ENCODE results near the gene NRIP1.
A peak's percentile ranks its signal among the peaks of the same experiment; 100 is the strongest.

NRIP1 gene

DNA sequence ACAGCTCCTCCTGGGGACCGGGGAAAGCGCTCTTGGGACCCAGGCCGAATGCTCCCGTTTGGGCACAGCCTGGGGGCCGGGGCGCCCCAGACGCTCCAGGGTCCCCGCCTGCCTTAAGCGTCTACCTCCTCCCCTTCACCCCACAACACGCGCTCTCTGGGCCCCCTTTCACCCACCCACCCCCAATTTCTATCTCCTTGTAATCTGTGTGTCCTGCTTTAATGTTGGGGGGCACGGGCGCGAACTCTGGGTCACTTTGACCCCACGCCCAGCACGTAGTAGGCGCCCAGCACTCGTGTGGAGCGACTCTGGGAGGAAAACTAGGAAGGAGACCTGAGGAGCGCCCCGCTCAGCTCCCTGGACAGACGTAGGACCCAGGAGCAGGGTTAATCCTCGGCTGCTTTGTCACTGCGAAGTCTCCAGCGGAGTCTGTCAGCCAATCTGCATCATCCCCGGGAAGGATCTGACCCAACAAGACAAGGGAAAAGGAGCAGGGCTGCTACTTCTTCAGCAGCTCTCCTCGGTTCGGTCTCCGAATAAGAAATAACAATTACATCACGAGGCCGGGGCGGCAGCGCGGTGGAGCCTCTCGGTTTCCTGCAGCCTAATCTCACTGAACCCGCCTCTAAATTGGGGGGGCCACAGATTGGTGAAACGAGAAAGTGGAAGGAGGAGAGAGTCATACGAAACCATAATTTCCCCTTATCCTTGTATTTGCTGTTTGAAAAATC lies 757 bp upstream of the NRIP1 start:
- peak; percentile 84 to 93 for DNase-seq

DNA sequence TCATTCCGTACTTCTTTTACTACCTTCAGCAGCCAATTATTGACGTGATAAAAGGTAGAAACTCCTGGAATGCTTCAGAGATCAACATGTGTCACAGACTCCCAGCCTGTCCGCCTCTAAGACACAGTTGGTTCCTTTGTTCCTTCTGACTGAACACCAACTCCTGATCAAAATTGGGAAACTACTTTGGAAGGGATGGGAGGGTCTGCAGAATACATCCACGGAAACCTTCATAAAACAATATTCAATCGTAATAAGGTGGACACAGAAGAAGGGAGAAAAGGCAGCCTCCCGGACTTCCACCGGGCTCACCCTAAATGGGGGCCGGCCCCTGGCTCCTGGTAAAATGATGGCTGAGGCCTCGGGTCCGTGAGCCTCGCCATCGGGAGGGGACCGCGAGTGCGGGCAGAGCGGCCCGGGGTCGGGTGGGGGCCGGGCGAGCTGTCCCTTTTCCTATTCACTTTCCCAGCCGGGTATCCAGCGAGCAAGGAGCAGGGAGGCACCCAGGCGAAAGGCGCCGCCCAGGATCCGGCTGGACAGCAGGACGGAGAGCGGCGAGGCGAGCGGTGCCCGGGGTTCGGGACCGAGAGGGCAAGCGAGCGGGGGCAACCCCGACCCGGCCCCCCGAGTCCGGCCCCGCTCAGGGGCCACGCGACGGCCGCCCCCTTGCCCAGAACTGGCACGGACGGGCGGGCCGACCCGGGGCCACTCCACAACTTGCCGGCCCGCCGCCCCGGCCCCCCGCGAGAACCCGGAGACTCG lies 805 bp downstream of the NRIP1 start:
- peak; percentile 55 to 59 for DNase-seq

DNA sequence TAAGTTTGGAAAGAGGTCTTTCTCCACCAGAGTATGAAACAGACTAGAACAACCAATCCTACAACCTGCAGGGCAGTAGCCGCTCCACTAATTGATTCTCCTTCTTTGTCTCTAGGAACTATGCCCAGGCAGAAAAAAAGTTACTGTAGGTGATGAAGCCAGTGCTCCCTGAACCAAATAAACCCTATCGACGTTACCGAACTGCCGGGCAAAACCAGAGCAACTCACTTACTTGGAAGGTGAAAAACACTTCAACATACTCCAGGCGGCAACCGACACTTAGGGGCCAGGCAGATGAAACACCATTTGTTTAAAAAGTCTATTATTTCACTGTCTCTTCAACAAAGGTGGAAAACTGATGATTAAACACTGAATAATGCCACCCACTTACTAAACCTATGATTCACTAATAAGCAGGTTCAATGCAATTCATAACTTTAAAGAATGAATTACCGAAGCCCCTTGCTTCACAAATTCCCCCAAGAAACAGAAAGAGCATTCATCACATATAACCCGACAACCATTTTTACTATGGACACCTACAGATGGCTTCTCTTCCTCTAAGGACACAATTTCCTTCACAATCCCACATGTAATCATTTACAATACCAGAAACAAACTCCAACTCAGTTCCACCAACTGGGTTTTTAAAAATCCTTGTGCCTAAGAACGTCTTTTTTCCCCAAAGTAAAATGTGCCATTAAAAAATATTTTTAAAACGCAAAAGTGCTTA lies 1.6 kb downstream of the NRIP1 start:
- DNase-seq, result peak in 1 of 2 experiments; percentile 52

DNA sequence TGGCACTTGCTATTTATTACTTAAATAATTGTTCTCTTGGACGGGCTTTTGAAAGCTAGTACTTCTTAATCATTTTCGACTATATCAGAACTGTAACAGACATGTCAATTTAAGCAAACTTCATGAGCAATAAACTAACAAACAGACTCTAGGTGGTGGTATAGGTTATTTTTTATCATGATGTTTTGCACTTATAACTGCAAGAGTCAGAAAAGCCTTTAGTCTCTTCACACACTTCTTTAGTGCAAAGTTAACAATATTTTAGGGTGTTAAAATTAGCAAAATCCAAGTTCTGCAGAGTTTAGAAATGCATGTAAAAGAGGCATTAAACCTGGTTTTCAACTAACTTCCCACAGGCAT lies 2.2 kb downstream of the NRIP1 start:
- peak in 1 of 2 experiments; percentile 54 for DNase-seq

DNA sequence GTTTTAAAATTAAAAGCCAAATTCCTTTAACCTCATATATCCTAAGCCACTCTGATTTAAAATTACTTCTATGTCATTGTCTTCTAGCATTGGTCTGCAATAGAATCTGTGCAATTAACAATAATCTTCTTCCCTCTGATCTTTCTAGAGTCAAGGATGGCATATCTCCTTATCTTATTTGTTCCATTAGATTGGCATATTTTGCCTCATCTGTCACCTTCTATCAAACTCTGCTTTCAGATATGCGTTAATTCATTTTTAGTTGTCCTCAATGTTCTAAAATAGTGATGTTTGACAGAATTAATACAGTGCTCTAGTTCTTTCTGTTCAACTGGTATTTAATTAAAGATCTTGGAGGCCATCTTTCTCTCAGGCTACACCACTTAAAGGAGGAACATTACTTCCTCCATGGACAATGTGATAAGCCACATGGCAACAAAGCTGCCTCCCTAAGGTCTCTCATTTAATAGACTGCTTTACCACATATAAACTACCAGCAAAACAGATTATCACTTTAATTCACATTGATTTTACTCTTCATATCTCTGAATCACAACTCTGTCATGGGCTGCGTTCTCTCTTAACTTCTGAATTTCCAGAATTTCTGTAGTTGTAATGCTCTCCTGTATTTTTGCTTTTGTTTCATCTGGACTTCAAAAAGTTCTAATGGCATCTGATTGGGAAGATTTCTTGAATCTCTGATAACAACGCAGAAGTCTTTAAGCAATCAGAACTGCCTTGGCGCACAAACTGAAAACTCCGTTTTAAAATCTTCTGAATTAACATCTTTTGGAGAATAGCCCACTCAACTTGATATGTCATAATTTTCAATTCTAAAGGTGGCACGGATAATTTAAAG lies 2.8 kb downstream of the NRIP1 start:
- DNase-seq, result no peak

DNA sequence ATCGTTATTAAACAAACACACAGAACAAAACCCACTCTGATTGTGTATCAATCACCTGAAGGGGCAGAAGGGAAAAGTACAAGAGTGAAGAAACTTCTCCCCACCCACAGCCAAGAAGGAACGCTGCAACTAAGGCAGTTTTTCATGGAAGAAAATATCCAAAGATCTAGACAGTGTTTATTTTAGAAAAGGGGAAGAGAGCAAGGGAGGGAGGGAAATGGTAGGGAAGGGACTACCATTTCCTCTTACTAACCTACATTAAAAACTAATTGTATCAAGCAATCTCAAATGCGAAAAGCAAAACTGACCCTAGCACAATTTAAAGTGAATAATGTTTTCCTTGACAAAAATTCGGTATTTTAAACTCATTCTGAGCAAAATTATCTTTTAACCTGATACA lies 3.5 kb downstream of the NRIP1 start:
- DNase-seq, result no peak

DNA sequence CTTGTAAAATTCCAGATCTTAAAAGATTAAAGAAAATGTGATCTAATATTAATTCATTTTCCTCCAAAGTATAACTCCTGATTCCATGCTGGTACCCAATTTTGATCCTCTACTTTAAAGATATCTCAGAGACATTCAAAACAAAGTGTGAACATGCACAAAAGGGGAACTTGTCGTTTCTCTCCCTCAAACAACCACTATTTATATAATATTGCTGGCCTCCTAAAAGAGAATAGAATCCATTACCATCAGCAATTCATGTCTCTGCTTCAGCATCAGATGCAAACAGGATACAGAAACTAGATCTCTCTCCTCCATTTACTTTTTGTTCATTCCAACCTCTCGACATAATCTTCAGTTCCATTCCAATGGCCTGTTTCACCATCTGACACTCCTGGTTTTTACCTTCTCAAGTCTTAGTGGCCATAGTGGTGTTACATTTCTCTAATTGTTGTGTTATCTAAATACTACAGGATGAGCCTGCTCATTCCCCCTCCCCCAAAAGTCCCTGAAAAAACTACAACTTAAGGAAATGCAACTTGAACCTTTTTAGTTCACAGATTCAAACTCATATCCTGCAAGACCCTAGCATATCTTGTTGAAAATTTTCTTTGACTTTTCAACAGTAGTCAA lies 4.1 kb downstream of the NRIP1 start:
- peak; percentile 25 to 41 for DNase-seq

DNA sequence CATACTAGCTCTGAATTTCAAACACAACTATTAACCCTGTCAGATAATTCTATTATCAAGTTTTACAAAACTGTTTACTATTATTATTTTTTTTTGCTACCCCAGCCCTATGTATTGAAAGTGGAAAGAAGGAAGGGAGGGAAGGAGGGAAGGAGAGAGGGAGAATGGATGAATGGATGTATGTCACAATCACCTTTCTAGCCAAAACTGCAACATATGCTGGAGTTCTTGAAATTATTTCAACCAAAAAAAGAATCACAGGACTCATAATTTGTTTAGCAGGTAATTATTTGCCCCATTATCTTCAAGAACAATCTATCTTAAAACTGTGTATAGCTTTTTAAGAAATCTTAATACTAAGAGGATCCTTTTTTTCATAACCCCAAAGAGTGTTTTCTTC lies 5.4 kb downstream of the NRIP1 start:
- DNase-seq, result no peak

DNA sequence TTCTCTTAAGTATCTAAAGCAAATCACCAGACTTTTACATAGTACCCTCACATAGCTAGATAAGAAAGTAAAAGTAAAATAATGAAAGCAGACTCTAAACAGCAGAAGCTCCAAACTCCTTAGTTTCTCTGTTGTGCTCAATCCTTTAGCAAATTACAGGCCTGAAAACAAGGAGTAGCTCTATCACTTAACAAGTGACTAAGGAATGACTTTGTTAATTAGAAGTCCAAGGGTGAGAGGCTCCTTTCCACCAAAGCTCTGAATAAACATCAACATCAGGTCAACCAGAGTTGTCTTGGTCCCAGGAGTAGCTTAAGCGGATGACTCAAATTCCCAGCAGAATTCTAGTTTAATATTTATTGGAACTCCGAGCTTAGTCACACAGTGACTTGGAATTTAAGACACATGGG lies 5.9 kb downstream of the NRIP1 start:
- no peak for DNase-seq

DNA sequence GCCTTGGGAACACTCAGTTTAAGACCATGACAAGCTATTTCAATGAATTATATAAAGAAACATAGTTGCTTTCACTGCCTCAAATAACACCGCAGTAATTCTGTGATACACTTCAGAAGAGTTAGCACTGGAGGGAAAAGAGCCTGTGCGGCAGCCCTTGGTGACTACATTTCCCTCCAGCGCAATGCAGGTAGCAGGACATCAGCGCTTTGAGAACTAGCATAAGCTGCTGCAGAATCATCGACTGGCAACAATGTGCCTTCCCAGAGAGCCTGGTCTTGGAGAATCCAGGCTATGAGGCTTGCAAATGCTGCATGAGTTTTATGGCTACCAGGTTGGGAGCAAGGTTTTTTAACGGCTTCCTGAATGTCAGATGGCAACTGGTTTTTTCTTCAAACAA lies 7.5 kb downstream of the NRIP1 start:
- DNase-seq, result no peak

DNA sequence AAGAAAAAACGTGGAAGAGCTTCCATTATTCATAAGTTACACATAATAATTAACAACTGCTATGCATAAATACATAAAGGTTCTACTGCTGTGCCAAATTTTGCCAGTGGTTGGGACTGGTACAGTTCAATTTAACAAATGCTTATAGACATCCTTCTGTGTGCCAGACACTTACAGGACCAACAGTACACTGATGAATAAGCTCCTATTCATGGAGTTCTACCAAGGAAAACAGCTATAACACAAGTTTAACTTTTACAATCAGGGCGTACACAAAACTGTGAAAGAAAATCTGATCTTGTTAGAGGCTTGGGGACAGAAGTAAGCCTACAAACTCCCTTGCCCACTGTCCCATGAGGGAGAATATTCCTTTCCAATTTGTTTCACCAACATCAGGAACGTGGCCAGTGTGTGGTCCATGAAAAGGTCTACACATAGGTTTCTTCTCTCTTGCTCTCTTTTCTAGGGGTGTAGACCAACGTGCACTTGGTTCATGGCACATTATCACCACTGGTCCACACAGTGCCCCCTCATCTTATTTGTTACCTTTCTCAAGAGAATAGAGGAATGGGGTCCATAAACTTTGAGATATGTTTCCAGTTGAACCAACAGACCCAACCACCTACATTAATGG lies 10.1 kb downstream of the NRIP1 start:
- no peak for DNase-seq

DNA sequence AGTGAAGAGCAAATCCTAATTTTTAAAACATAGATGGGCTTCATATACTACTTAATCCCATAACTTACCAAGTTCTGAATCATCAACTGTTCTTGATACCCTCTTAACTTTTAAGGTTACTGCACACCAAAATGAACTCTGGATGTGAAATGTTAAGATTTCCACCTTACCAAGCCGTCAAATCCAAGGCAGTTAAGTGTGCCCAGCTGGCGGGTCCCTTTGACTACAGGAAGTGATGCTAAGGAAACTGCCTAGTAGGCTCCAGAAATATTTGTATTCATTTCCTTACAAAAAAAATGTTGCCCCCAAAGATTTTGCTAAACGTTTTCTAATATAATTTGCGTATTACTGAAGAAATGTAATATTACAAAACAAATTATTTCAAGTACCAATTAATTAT lies 10.7 kb downstream of the NRIP1 start:
- no peak for DNase-seq

DNA sequence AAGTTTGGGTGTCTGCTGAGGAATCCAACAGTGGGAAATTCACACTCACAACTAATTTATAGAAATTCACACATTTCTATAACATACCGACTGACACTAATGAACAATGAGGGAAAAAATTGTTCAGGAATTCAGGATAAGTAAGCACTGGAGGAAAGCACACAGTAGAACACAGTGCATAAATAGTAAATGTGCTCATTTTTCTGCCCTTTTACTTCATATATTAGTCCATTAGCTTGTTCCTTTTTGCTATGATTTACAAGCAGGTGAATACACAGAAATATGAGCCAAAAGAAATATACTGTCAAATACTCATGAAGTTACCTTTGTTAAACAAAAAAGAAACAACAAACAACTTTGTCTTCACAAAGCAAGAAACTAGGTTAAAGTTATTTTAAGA lies 11.3 kb downstream of the NRIP1 start:
- no peak for DNase-seq

DNA sequence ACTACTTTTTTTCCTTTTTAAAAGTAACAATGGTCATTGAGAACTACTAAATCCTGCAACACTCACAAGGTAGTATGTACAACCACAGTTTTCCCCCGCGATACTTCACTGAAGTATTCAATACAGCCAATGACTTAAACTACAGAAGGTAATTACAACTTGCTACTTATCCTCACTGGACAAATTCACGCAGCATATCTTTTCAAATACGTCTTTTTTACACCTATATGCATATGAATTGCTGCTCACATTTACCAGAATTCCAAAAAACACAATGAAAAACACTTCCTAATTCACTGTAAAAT lies 12.4 kb downstream of the NRIP1 start:
- DNase-seq, result no peak

DNA sequence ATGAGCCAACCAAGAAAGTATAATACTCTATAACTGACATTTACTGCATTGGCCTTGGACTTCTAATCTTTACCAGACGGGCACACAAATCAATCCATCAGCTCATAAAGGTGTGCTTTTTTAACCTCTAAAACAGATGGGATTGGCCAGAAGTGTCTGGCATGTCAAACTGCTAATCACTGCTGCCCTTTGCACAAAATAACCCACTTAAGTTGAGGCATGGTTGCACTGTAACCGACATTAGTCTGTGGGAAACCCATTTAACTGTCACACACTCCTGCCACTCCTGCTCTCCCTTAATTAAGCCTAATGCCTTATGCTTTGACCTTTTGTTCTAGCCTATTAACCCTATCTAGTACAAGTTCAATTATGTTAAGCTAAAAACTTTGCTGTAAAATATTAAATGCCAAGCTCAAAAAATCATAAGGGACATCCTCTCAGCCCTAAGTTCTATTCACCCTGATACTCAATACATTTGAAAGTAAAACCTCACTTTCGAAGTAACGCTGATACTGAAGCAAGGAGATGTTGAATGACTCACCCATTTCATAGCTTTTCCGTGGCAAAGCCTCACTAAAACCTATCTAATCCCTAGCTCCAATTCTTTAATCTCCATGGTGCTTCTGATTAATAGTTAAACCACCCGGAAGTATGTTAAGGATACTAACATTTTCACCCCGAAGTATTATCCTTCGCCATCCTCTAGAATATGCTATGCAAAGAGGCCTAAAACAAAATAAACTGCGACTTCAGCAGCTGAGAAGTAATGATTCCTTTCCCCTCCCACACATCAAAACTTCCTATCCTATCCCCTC lies 12.9 kb downstream of the NRIP1 start:
- DNase-seq, result peak in 1 of 2 experiments; percentile 16

DNA sequence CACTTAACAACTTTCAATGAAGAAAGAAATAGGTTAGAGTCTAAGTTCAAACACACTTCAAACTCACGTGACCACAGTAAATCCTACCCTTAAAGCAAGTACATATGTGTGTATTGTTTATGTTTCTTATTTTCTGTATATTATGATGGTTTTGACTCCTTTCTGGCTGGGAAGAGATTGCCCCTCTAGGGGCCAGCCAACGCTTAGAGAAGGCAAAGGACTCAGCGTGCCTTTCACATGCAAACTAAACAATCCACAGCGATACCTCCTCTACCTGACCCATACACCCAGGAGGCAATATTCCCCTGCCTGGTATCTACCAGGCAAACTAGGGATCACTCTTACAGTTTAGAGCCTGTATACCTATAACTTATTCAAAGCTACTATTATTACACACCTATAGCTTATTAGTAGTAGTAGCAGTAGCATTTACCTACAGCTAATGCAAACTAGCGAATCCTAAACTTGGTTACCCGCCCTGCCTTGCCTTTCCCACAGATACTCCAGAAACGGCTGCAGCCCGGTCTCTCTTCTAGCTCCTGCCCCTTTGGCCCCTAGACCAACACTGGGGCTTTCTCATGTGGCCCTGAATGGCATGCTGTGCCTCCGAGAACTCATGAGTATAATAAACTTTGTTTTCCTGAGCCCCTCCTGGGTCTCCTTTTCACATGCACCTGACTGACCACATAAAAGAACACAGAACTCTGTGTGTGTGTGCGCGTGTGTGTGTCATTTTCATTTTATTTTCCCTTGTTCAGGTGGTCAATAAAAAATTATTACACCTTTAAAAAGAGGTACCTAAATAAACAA lies 14.0 kb downstream of the NRIP1 start:
- no peak for DNase-seq

DNA sequence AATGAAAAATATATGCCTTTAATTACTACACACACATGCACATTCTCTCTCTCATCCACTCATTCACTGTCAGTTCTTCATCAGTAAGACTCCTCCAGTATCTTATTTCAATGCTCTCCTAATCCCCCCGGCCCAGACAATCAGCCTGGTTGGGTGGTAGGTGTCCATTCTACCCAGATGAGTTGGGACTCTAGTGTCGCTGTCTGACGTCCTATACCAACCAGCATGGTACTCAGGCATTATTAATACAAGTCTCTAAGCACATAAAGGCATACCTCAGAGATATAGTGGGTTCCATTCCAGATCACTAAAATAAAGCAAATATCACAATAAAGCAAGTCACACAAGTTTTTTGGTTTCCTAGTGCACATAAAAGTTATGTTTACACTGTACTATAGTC lies 19.8 kb downstream of the NRIP1 start:
- no peak for DNase-seq

DNA sequence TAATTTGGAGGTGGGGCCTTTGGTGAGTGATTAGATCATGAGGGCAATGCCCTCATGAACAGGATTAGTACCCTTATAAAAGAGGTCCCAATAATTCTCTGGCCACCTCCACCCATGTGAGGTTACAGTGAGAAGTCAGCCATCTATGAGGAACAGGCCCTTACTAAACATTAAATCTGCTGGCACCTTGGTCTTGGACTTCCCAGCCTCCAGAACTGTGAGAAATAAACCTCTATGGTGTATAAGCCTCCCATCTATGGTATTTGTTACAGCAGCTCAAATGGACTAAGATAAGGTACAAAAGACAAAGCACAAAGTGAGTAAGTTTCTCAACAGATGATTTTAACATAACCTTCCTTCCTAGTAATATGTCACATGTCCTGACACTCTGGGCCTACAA lies 22.3 kb downstream of the NRIP1 start:
- DNase-seq, result no peak

DNA sequence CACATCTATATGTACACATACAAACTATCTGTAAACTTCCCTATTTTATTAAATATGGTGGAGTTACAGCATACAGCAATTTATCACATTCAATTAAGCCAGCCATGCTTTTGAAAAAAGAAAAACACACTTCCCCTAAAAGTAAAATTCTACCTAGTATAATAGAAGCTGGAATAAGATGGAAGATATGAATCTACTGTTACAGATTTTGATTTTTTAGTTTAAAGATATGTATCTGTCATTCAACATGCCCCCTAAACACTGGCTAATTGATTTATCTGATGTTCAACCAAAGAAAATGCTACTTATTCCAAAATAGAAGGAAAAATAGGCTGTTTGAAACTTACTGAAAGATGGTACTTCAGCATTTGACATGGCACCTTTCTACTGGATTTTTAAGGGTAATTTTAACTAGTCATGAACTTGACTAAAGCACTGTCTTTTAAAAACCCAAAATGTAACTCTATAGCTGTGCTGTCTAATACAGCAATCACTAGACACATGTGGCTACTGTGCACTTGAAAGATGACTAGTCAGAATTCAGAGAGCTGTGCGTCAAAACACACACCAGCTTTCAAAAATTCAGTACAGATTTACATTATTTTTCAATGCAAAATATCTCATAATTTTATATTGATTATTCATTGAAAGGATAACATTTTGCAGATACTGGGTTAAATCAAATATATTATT lies 25.0 kb downstream of the NRIP1 start:
- no peak for DNase-seq

DNA sequence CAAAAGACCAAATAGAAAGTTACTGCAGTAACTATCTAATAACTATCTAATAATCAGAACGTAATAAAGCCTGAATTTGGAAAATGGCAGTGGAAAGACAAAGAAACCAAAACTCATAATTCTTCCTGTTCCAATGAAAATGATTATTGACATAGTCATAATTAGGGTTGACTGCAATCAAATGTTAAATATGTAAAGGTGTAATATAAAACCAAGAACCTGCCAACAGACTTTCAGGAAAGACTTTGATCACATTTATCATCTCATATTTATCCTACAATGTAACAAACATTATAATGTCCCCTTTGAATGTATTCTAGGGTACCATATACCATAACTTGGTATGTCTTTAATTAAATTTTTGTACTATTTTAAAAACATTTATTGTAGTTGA lies 26.9 kb downstream of the NRIP1 start:
- no peak for DNase-seq
